GM18499 (cell line): ENCODE data around the gene LAMB3.
"Not testable (repeated sequence)": the region's sequence is repeated elsewhere in the genome, so short reads cannot be mapped to it uniquely, and the experiment has no call there.

ENCODE experiments used
- ATAC-seq: cut with Tn5 transposase; IDR thresholded peaks from one replicate; pipeline ENCODE4 v1.9.1; 2021; ENCODE audit warnings: moderate number of reproducible peaks; ENCODE audit not compliant: insufficient read depth, unreplicated experiment

The LAMB3 gene

GRCh38 chr1:209652121-209652735 is at the start of gene LAMB3:
LAMB3 (minus strand) TSS chr1:209652425; CDS start chr1:209650944, 1,481 bp downstream.
- ATAC-seq: no peak

GRCh38 chr1:209700686-209701085 is 48.5 kb upstream of the LAMB3 start:
- ATAC-seq: not testable (repeated sequence)

- ATAC-seq: no peak
Observed at GRCh38 chr1:209697126-209697525, 44.9 kb upstream of the LAMB3 start.

- no peak for ATAC-seq
Observed at GRCh38 chr1:209696673-209697072, 44.4 kb upstream of the LAMB3 start.

GRCh38 chr1:209692745-209693504 is 40.7 kb upstream of the LAMB3 start:
- ATAC-seq: no peak

- ATAC-seq: no peak
Observed at GRCh38 chr1:209692296-209692695, 40.1 kb upstream of the LAMB3 start.

GRCh38 chr1:209691237-209691636 is 39.0 kb upstream of the LAMB3 start:
- no peak for ATAC-seq

GRCh38 chr1:209689477-209689876 is 37.3 kb upstream of the LAMB3 start:
- ATAC-seq: no peak

GRCh38 chr1:209688746-209689234 is 36.6 kb upstream of the LAMB3 start:
- no peak for ATAC-seq

- ATAC-seq: no peak
Observed at GRCh38 chr1:209686322-209686721, 34.1 kb upstream of the LAMB3 start.

- no peak for ATAC-seq
Observed at GRCh38 chr1:209685821-209686220, 33.6 kb upstream of the LAMB3 start.

GRCh38 chr1:209678981-209679539 is 26.8 kb upstream of the LAMB3 start:
- ATAC-seq: no peak

GRCh38 chr1:209675565-209676154 is 23.4 kb upstream of the LAMB3 start:
- ATAC-seq: no peak

GRCh38 chr1:209674957-209675564 is 22.8 kb upstream of the LAMB3 start, which contains the start of gene G0S2:
G0S2 (plus strand) TSS chr1:209675412; CDS start chr1:209675685, 273 bp downstream.
- ATAC-seq: no peak

- ATAC-seq: no peak
Observed at GRCh38 chr1:209673631-209674417, 21.6 kb upstream of the LAMB3 start.

GRCh38 chr1:209672705-209673630 is 20.7 kb upstream of the LAMB3 start:
- ATAC-seq: peak; percentile 93

GRCh38 chr1:209670441-209671082 is 18.3 kb upstream of the LAMB3 start:
- ATAC-seq: no peak

- no peak for ATAC-seq
Observed at GRCh38 chr1:209667708-209668107, 15.5 kb upstream of the LAMB3 start.
